Stimulated activated CD4-positive, alpha-beta T cell treated with anti-CD3 and anti-CD28 coated beads, Interleukin-4, amount 100 ng/mL, for 4 hours (primary cell): ENCODE results near the gene KRT86.

Experiments used
- DNase-seq, 2 experiments: peaks; one replicate each; pipeline ENCODE4 v3.0.0-alpha.2; 2020

KRT86 gene

DNA sequence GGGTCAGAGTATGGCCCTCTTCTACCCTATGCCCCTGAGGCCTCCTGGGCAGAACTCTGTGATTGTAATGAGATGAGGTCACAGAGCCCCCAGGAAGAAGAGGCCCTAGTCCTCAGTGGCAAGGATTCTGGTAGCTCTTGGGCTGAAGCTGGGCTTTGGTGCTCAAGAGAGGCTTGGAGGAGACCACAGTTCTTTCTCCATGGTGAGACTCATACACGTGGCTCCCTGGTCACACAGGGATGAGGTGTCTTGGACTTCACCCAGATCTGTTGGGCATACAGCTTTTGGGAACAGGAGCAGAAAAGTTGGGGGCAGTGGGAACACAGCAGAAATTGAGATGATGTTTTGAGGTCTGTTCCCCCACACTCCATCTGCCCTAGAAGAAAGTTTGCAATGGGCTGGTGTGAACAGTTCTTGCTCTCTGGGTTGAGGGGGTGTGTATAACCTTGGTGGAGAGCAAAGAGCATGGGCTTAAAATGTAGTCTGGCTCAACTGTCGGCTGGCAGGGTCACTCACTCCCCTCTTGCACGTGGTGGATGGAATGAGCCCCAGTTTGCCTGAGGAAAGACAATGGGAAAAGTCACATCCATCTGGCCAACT, at the start of gene KRT86:
Gene KRT86 (plus strand): TSS at position 125 of the 600 bp plus-strand sequence. CDS start 27,272 bp downstream, outside the sequence.
- no peak for DNase-seq

DNA sequence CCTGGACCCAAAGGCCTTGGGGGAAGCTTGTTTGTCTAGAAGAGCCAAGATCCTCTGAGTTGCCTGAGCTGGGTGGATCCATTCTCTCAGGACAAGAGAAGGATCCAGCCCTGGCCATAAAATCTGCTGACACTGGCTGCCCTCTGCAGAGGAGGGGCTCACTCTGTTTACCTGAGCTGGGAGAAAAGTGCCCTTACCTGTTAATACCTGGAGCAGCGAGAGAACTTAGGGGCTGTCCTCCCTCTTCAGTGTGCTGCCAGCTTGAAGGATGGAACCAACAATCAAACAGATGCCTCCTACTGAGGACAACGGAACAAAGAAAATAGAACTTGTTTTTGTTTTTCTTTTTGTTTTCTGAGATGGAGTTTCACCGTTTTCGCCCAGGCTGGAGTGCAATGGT, 48.7 kb upstream of the KRT86 start:
- DNase-seq = no peak

DNA sequence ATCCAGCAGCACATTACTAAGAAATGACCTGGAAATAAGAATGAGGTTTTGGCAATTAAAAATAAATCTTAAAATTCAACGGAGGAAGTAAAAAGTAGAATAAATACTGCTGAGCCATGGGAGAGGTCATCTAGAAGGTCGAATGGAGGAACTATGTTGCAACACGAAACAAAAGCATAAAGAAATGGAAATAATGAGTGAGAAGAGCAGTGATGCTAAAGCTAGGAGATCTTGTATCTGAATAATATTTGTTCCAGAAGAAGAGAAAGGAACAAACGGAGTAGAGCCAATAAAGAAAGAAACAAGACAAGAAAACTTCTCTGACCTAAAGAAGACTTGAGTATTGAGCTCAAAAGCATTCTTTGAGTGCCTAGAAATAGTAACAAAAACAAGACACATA, 48.0 kb upstream of the KRT86 start:
- DNase-seq = no peak

DNA sequence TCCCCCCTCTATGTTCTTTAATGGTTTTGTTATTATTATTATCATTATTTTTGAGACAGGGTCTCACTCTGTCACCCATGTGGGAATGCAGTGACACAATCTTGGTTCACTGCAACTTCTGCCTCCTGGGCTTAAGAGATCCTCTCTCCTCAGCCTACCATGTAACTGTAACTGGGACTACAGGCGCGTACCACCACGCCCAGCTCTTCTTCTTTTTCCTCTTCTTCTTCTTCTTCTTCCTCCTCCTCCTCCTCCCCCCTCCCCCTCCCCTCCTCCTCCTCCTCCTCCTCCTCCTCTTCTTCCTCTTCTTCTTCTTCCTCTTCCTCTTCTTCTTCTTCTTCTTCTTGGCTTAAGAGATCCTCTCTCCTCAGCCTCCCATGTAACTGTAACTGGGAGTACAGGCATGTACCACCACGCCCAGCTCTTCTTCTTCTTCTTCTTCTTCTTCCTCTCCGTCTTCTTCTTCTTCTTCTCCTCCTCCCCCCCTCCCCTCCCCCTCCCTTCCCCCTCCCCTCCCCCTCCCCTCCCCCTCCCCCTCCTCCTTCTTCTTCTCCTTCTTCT, 46.8 kb upstream of the KRT86 start:
- DNase-seq = no peak

DNA sequence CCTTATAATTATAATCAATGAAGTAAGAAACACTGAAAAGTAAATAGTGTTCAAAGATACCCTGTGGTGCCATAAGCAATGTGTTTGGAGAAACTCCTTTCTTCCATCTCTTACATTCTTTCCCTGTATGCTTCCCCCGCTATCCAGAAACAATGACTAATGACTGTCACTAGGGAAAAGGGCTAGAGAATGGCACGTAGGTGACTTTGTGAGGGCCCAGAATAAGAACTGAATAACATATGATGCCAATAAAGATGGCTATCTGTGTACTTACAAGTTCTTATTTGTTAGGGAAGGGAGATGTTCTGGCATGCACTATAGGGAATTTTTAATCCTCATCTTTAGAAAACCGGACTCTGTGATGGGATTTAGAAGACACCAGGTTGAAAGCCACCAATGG, 46.1 kb upstream of the KRT86 start:
- no peak for DNase-seq

DNA sequence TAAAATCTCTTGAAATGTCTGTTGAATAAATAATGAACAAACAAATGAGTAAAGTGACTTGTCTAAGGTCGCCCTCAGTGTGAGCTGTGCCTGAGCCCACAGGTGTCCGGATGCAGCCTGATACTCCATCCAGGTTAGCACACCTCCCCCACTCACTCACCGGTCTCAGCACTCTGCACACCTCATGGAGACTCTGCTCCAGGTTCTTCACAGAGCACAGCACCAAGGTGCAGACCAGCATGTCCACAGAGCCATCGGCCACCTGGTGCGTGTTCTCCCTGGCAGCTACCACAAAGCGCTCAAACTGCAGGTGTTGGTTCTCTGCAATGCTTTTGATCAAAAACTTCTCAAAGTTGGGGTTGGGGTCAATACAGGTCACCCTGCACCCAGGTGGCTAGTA, 45.5 kb upstream of the KRT86 start:
- no peak for DNase-seq

DNA sequence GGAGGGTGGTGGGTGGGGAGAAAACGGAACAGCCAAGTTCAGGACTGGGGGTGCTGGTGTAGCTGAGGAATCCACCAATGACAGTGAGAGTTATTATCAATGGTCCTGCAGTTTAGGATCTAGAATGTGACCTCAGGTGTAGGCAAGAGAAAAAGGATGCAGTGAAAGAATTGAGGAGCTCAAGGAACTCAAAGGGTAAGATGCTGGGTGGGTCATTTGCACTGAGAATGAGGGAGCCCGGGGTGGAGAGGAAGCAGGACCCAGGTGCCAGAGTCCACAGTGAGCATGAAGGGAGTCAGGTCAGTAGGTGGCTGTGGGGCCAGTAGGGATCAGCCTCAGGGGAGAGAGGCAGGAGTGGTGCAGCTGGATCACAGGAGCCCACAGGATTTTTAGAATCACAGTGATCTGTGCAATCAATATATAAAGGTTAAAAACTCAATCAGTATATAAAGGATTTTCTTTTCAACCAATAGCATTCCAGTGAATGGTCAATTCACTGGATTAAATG, 44.6 kb upstream of the KRT86 start:
- no peak for DNase-seq

DNA sequence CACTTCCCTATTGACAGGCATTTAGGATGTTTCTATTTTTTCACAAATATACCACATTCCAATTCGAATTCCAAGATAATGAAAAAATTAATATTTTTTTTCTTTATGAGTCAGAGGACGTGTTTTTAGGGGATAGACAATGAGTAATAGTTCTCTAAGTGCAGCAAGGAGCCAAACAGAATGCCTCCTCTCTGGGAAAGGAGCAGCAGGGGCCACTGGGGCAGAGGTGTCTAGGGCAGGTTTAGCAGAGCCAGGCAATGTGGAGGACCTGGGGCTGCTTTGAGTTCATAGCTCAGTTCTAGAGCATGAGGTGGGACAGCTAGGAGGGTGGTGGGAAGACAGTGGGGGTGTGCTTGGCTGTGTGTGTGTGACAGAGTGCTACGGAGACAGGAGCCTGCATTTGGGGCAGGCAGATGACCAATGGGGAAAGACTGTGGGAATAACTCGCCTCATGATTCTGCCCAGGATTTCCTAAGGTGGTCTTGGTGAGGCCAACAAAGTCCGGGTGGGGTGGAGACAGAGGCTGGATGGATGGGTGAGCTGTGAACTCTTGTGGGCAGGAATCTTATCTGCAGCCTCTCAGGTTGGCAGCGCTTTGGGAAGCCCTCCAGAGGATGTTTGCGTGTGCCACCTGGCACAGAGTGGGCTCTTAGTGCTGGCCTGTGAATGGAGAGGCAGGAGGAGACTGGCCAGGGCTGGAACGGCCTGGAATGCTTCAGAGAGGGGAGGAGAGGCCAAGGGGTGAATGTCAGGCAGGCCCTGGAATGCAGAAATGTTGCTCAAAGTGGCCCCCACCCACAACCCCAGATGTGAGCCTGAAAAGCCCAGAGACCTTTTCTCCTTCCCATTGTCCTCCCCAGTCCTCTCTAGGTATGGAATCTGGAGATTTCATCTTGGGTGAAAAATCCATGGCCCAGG, 43.8 kb upstream of the KRT86 start:
- no peak for DNase-seq

DNA sequence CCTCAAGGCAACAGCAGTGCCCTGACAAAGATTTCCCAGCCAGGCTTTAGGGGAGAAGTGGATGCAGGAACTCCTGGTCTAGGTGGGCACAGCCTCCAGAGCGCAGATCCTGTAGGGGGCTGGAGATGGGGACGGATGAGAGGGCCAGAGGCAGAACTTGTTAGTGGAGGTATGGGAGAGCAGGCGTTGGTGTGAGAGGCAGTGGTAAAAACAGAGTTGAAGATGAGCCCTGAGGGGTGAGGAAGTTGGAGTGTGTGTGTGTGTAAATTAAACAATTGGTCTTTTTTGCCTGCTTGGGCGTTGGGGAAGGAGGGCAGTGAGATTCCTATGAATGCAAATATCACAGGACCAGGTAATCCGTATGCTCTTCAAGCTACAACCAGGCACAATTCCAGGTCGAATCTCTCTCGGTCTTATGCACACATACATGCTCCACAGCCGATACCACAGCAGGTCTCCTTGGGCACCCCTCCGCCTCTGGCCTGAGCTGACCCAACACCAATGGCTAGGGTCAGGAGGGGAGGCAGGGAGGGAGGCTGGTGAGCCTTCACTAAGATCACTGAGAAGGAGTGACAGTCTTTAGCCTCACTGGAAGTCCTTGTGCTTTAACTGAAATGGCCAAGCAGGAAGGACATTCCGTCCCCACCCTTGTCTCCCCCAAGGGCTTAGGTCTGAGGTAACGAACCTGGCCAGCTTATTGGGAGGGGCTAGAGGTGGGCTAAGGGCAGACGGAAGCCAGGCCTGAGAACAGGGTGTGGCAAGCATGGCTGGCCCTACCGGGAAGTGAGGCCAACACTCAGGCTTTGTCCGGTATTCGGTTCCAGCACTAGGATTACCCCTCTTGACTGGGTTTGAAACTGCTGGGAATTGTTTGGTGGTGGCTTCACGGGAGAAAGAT, 42.9 kb upstream of the KRT86 start:
- no peak for DNase-seq

DNA sequence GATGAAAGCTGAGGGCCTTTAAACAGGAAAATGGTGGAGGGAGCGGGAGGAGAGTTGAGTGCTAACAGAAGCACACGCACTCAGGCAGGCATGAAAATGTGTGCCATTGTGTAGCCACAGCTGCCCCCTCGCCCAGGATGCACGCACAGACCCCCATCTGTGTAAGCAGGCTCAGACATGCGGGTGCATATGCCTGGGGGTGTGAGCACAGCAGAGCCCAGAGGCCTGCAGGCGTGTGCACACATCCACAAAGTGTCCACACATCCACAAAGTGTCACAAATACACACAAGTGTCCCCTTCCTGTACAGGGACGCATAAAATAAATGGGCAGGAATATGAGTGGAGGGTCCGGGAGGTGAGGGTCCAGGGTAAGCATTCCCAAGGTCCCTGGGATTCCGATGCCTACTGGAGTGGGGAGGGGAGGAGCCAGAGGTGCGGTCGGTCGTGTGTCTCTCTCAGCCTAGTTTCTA, 42.2 kb upstream of the KRT86 start:
- DNase-seq = no peak

DNA sequence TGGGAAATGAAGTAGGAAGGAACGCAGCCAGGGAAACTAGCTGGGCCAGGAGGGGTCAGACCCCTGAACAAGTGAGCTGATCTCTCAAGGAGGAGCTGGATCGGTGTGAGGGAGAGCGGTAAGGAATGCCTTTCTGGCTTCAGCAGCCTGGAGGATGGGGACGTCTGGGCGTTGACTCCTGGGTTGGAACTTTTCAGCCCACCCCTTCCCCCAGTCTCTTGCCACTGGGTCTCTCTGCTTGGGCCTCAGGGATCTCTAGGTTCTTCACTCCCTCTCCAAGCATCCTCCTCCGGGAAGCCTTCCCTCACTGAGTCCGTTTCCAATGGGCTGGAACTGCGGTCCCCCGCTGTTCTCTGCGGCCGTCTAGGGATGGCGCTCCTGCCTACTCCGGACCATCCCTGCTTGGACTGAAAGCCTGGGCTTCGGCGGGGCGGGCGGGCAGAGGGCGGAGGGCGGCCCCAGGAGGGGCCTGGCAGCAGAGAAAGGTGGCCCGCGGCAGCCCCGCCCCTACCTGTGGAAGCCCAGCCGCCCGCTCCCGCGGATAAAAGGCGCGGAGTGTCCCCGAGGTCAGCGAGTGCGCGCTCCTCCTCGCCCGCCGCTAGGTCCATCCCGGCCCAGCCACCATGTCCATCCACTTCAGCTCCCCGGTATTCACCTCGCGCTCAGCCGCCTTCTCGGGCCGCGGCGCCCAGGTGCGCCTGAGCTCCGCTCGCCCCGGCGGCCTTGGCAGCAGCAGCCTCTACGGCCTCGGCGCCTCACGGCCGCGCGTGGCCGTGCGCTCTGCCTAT, 41.6 kb upstream of the KRT86 start, which contains the start of gene KRT7:
Gene KRT7 (plus strand): TSS at position 570 of the 788 bp plus-strand sequence. CDS start 54 bp downstream, at position 624.
- no peak for DNase-seq

DNA sequence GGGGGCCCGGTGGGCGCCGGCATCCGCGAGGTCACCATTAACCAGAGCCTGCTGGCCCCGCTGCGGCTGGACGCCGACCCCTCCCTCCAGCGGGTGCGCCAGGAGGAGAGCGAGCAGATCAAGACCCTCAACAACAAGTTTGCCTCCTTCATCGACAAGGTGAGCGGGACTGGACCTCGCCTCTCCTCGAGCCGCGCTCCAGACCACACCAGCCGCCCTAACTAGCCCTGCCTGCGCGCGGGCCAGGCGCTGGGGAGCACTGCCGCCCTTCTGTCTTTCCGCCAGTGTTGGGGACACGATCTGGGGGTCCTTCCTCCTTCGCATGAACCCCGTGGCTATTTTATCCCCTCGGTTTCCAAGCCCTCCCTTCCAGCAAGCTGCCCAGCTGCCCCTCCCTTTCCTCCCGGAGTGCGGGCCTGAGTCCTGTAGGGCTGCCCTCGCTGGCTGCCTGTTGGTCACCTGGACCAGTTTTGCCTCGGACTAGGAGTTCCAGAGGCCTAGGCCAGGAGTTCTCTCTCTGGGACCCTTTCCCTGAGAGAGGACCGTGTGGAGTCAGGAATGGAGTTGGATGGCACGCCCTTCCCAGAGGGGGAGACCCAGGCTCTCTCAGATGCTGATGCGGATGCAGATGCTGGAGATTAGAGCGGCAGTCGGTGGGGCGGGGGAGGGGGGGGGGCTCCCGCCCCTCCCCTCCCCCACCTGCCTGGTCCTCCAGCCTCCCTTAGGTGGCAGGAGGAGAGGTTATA, 40.8 kb upstream of the KRT86 start:
- no peak for DNase-seq

DNA sequence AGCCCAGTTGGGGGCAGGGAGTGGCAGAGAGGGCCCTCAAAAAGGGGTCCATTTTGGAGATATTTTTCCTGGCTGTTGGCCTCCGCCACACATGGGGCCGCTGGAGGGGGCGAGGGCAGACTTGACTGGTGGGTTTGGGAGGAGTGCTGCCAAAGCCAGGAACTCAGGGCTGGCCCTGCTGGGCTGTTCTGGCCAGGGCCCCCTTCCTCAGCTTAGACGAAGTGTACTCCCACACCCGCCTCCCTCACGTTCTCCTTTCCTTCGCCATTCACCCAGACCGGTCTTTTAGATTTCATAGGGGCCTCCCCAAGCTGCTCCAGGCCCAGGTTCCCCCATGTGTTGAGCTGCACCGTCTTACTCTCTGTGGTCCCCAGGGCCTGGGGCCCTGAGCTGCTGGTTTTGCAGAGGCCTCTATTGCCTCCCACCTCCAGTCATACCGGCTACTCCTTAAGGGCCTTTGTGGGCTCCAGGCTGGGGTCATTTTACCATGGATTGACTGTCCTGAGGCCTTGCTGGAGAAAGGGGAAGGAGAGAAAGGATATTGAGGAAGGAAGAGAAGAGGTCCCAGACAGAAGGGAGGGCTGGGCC, 40.1 kb upstream of the KRT86 start:
- DNase-seq = no peak

DNA sequence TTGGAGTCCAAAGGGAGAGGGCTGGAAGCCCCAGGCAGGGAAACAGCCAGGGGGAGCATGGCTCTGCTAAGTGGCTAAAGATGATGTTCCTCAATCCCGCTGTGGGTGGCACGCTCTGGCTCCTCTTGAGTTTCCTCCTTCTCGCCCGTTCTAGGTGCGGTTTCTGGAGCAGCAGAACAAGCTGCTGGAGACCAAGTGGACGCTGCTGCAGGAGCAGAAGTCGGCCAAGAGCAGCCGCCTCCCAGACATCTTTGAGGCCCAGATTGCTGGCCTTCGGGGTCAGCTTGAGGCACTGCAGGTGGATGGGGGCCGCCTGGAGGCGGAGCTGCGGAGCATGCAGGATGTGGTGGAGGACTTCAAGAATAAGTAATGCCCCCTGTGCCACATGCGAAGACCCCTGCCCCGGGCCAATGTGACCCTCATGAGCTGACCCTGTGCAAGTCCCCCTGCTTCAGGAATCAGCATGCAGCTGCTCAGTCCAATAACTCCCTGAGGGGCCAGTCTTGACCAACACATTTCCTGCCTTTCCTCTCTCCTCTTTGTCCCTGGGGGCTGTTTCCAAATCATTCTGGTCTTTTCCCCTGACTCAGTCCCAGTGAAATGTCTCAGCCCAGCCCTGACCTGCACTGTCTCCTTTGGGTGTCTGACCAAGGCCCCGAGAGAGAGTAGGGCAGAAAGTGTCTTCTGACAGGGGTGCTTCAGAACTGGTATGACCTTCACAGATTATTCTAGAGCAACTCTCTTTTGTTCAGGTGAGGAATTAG, 39.3 kb upstream of the KRT86 start:
- no peak for DNase-seq

DNA sequence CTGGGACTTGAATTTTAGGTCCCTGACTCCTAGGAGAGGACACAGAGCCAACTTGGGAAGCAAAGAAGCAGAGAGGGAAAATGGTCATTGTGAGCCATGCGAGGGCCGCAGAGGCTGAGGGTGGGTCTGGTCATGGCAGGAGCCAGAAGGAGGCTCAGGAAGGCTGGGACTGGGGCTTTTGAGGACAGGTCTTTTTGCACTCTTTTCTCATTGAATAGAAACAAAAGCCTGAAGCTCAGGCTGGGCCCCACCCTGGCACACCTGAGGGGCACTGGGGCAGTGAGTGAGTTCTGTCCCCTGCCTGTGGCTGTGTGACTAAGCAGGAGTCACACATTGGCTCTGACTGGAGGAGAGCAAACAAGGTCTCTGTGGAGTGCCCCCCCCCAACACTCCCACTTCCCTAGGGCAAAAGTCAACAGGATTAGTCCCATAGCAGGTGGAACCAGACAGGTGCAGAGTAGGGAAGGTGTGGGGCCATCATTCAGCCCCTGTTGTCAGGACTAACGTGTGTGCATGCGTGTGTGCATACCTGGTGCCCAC, 38.6 kb upstream of the KRT86 start:
- DNase-seq = no peak

DNA sequence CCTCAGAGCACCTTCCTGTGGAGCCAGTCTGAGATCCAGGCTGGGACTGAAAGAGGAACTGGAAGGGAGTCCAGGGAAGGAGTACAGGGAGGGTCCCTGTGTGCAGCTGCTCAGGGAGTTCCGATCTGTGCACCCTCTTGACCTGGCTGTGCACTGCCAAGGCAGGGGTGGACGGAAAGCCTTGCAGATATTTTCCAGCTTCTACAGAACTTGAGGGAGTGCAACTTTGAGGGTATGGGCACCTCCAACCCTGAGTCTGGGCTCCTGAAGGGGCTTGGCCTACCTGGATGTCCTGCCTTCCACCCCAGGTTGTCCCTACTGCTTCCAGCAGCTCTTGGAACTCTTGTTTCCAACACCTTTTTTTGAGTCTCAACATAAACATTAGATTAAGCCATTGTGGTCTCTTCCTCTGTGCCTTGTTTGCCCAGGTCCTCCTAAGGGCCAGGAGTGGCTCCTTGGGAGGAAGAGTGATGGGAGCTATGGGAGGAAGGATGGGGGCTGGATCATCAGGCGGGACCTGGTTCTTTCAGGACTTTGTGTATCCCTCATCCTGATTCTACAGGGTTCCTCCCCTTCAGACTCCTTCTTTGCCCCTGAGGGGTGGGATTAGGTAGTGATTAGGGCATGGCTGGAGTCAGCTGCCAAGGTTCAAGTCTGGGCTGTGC, 37.9 kb upstream of the KRT86 start:
- no peak for DNase-seq

DNA sequence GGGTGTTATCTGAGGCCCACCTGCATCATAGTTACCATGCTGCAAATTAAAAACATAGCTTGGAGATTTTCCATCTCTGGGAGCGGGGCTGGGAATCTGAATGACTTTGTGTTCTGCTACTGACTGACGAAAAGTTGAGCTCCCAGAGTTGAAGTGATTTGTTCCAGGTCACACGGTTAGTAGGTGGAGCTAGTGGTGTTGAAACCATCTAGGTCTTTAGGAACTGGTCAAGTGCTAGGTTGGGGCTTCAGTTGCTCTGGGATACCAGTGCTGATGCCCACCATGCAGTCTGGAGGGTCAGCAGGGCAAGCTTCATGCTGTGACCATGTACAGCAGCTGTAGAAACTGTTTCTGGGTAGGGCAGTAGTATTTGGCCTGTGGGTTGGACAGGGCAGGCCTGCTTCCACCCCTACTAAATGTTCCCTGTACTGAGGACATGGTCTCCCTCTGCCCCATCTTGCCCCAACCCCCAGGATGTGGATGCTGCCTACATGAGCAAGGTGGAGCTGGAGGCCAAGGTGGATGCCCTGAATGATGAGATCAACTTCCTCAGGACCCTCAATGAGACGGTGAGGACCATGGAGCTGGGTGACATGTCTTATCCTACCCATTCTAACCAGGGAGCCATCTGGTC, 36.1 kb upstream of the KRT86 start:
- no peak for DNase-seq

DNA sequence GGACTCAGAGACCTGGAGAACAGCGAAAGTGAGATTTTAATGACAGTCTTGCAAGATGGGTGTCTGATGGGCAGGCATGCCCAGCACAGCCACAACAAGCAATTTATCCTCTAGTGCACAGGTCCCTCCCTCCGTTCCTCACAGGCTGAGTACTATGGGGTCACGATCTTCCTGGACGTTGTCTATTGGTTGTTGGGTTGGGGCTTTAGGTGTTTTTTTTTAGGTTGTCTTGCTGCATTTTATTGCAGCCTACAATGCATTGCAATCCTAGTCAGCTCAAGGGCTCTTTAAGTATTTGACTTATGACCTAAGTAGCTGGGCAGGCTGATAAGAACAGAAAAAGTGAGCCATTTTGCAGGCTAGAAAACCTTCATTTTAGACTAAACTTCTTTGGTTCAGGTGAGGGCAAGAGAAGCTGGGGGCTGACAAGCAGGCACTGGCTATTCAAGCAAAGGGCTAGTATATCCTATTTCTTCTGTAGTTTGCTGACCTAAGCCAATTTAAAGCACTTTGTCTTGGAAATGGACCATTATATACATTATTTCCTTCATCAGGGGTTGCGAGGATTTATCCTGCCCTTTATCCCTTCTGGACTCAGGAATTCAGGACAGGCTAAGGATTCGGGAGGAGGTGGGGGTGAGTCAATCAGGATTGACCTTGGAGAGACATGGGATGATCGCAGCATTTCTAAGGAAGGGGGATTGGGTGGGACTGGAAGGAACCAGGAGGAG, 35.4 kb upstream of the KRT86 start:
- DNase-seq = no peak
